GM23338 (cell line): Measurements from ENCODE around the gene PXK. TPM values are rescaled to one million over a fixed set of nuclear protein-coding genes. Genes with fewer than 3 reads are reported as not detected.

ENCODE experiments used
- ATAC-seq: fragments of 200-7000 bp; cut with Tn5 transposase; 3 replicates; pipeline ENCODE4 v1.9.1; 2020
- DNase-seq: peaks from one replicate; pipeline ENCODE4 v3.0.0-alpha.2; 2015; ENCODE audit warnings: low spot score
- H2AFZ ChIP-seq: fragments of 200-600 bp; sonication (generic); 2 replicates; pipeline ENCODE4 v1.8.0; 2016; ENCODE audit warnings: antibody characterized with exemption, mild to moderate bottlenecking, moderate library complexity
- H3F3A ChIP-seq: fragments of 200-600 bp; sonication (generic); replicated peaks from 2 replicates; pipeline ENCODE4 v1.8.0; 2017; ENCODE audit warnings: antibody characterized with exemption, mixed run types, low read depth
- H3K27ac ChIP-seq: fragments of 200-600 bp; sonication (generic); 2 replicates; pipeline ENCODE4 v1.6.1; 2016; ENCODE audit warnings: low read depth
- H3K27me3 ChIP-seq: fragments of 200-600 bp; sonication (generic); 2 replicates; pipeline ENCODE4 v1.8.0; 2016; ENCODE audit warnings: mild to moderate bottlenecking, mixed run types, moderate library complexity; ENCODE audit not compliant: insufficient read depth
- H3K36me3 ChIP-seq: fragments of 200-600 bp; sonication (generic); 2 replicates; pipeline ENCODE4 v1.8.0; 2016; ENCODE audit warnings: mild to moderate bottlenecking; ENCODE audit not compliant: insufficient read depth
- H3K4me1 ChIP-seq: fragments of 200-600 bp; sonication (generic); 2 replicates; pipeline ENCODE4 v1.8.0; 2016; ENCODE audit warnings: mild to moderate bottlenecking, moderate library complexity; ENCODE audit not compliant: insufficient read depth
- H3K4me2 ChIP-seq: fragments of 200-600 bp; sonication (generic); 2 replicates; pipeline ENCODE4 v1.7.1; 2017; ENCODE audit warnings: mixed run types
- H3K4me3 ChIP-seq: fragments of 200-600 bp; sonication (generic); 2 replicates; pipeline ENCODE4 v1.6.1; 2016; ENCODE audit warnings: mixed run types
- H3K79me2 ChIP-seq: fragments of 200-600 bp; sonication (generic); replicated peaks from 2 replicates; pipeline ENCODE4 v1.8.0; 2017; ENCODE audit warnings: mild to moderate bottlenecking; ENCODE audit not compliant: insufficient read depth
- H3K9me2 ChIP-seq: fragments of 200-600 bp; sonication (generic); 2 replicates; pipeline ENCODE4 v1.8.0; 2017; ENCODE audit not compliant: insufficient read depth
- H4K20me1 ChIP-seq: fragments of 200-600 bp; sonication (generic); replicated peaks from 2 replicates; pipeline ENCODE4 v1.8.0; 2017; ENCODE audit warnings: mild to moderate bottlenecking; ENCODE audit not compliant: insufficient read depth
- H3K27ac Mint-ChIP-seq: 2 replicates; pipeline ENCODE4 v1.8.0; 2020; ENCODE audit warnings: inconsistent platforms, mild to moderate bottlenecking, moderate library complexity, mixed read lengths
- H3K27me3 Mint-ChIP-seq: 3 replicates; pipeline ENCODE4 v1.8.0; 2022; ENCODE audit warnings: low read depth, mild to moderate bottlenecking, moderate library complexity, mixed read lengths, inconsistent platforms; ENCODE audit not compliant: insufficient read depth, poor library complexity
- H3K36me3 Mint-ChIP-seq: 3 replicates; pipeline ENCODE4 v1.8.0; 2021; ENCODE audit warnings: low read depth, mild to moderate bottlenecking, inconsistent platforms, moderate library complexity, mixed read lengths
- H3K4me1 Mint-ChIP-seq: 3 replicates; pipeline ENCODE4 v1.8.0; 2020; ENCODE audit warnings: mild to moderate bottlenecking, inconsistent platforms, mixed read lengths
- H3K4me3 Mint-ChIP-seq: 3 replicates; pipeline ENCODE4 v1.8.0; 2021; ENCODE audit warnings: moderate library complexity, mild to moderate bottlenecking, inconsistent platforms, mixed read lengths
- H3K9me3 Mint-ChIP-seq: 3 replicates; pipeline ENCODE4 v1.8.0; 2020; ENCODE audit warnings: moderate library complexity, mild to moderate bottlenecking, inconsistent platforms, mixed read lengths
- CREB1 ChIP-seq: fragments of 250-450 bp; sonication (Bioruptor Pico); IDR thresholded peaks from 2 replicates; pipeline ENCODE4 v1.5.0; 2020; ENCODE audit warnings: low read depth, mild to moderate bottlenecking, moderate library complexity
- CTCF ChIP-seq, 2 experiments: fragments of 200-600 bp in 1 of 2; sonication (generic) in 1 of 2; conservative IDR thresholded peaks; 2 replicates each; pipeline versions ENCODE4 v1.5.1 to v1.6.1; 2016 to 2017; ENCODE audit warnings: antibody characterized with exemption in 2 of 2, low read depth in 2 of 2, mild to moderate bottlenecking in 2 of 2, moderate library complexity in 1 of 2
- EZH2phosphoT487 ChIP-seq: fragments of 200-600 bp; sonication (generic); IDR thresholded peaks from one replicate; pipeline ENCODE4 v1.8.1; 2018; ENCODE audit warnings: antibody characterized with exemption; ENCODE audit not compliant: unreplicated experiment
- JUNB ChIP-seq: IDR thresholded peaks from one replicate; pipeline ENCODE4 v1.6.1; 2016; ENCODE audit warnings: antibody characterized with exemption; ENCODE audit not compliant: unreplicated experiment
- NANOG ChIP-seq: IDR thresholded peaks from 2 replicates; pipeline ENCODE4 v1.6.1; 2016; ENCODE audit warnings: antibody characterized with exemption, borderline replicate concordance
- POLR2AphosphoS5 ChIP-seq: IDR thresholded peaks from 2 replicates; pipeline ENCODE4 v1.6.1; 2016; ENCODE audit warnings: antibody characterized with exemption, low read depth
- STAT1 ChIP-seq: IDR thresholded peaks from one replicate; pipeline ENCODE4 v1.6.1; 2016; ENCODE audit warnings: antibody characterized with exemption; ENCODE audit not compliant: unreplicated experiment
- ZNF114 ChIP-seq: fragments of 250-450 bp; sonication (Bioruptor Pico); IDR thresholded peaks from 2 replicates; pipeline ENCODE4 v1.5.0; 2020; ENCODE audit warnings: mild to moderate bottlenecking, moderate library complexity
- ZNF331 ChIP-seq: fragments of 250-450 bp; sonication (Bioruptor Pico); IDR thresholded peaks from 2 replicates; pipeline ENCODE4 v1.5.0; 2020; ENCODE audit warnings: low read depth, mild to moderate bottlenecking, moderate library complexity
- polyA plus RNA-seq: library from polyadenylated mRNA; unstranded; fragments of >200 nt; fragmentation: Nextera tagmentation; extraction: Ambion mirVana; gene quantifications from 2 replicates; pipeline ENCODE4 v1.2.1, GENCODE V29; 2016
- total RNA-seq: library from RNA; depleted of rRNA; stranded (reverse); fragments of >200 nt; shearing (Covaris generic); gene quantifications from 2 replicates; pipeline ENCODE4 v1.2.3, GENCODE V29; 2014
- TF ChIP-seq, protein P1 (sequence below): fragments of 250-450 bp; sonication (Bioruptor Pico); IDR thresholded peaks from 2 replicates; pipeline ENCODE4 v1.5.0; 2020; ENCODE audit warnings: mild to moderate bottlenecking, moderate library complexity
- TF ChIP-seq, protein P2 (sequence below): IDR thresholded peaks from one replicate; pipeline ENCODE4 v1.6.1; 2018; ENCODE audit warnings: antibody characterized with exemption; ENCODE audit not compliant: unreplicated experiment
- TF ChIP-seq, protein P3 (sequence below): IDR thresholded peaks from 2 replicates; pipeline ENCODE4 v1.6.1; 2016; ENCODE audit warnings: antibody characterized with exemption

PXK gene
- total and polyA plus RNA-seq, 2 experiments from 2014 or later, result 6.4 to 6.5 TPM

DNA sequence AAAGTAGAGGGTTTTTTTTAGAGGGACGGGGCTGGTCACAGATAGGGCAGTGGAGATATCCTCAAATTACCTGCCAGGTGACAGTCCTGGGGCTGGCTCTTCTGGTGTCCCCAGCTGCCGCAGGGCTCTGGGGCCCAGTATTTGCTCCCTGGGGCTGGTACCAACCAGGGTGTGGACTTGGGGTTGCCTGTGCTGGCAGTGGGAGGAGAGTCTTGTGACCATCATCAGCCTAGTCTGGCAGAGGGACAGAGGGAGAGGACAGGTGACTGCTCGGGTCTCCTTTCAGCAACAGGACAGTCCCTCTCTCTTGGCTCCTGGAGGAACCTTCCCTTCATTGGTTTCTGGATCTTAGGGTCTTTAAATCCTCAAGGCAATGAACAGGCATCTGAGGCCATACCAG is 34.5 kb upstream of the PXK start:
- H4K20me1 ChIP-seq, result no peaks in the 10 kb centered on the region
- DNase-seq (no peak), ATAC-seq (no peak)
- Mint-ChIP-seq H3K4me1 (peaks cover 7% of the 10 kb centered on the region), H3K36me3 (no peaks in the 10 kb centered on the region), H3K27me3 (peaks cover 7% of the 10 kb centered on the region), H3K9me3 (no peaks in the 10 kb centered on the region), H3K4me3 (no peak overlapping the region), H3K27ac (no peak overlapping the region)
- no peaks in the 10 kb centered on the region for H3F3A ChIP-seq
- H3K27ac ChIP-seq, result no peak overlapping the region
- H3K79me2 ChIP-seq, result no peaks in the 10 kb centered on the region
- H3K4me1 ChIP-seq, result 0 out of 2 replicates have a peak, but pooled peaks cover 3% of the 10 kb centered on the region
- H3K4me3 ChIP-seq, result no peak overlapping the region
- no peak overlapping the region for H2AFZ ChIP-seq
- no peak overlapping the region for H3K4me2 ChIP-seq
- no peaks in the 10 kb centered on the region for H3K9me2 ChIP-seq
- no peaks in the 10 kb centered on the region for H3K36me3 ChIP-seq
- H3K27me3 ChIP-seq, result 0 out of 2 replicates have a peak, but pooled peaks cover 3% of the 10 kb centered on the region
- TF ChIP-seq ZNF331 (CRISPR knock-in tag) (no peak), STAT1 (no peak), EZH2phosphoT487 (no peak), CTCF (conservative IDR thresholded peaks at IDR 0.05; ENCODE audit: low read depth in 2 of 2) (no peak), JUNB (no peak), NANOG (no peak), POLR2AphosphoS5 (no peak), CREB1 (CRISPR knock-in tag) (no peak), ZNF114 (CRISPR knock-in tag) (no peak)
- TF ChIP-seq, protein P1, sequence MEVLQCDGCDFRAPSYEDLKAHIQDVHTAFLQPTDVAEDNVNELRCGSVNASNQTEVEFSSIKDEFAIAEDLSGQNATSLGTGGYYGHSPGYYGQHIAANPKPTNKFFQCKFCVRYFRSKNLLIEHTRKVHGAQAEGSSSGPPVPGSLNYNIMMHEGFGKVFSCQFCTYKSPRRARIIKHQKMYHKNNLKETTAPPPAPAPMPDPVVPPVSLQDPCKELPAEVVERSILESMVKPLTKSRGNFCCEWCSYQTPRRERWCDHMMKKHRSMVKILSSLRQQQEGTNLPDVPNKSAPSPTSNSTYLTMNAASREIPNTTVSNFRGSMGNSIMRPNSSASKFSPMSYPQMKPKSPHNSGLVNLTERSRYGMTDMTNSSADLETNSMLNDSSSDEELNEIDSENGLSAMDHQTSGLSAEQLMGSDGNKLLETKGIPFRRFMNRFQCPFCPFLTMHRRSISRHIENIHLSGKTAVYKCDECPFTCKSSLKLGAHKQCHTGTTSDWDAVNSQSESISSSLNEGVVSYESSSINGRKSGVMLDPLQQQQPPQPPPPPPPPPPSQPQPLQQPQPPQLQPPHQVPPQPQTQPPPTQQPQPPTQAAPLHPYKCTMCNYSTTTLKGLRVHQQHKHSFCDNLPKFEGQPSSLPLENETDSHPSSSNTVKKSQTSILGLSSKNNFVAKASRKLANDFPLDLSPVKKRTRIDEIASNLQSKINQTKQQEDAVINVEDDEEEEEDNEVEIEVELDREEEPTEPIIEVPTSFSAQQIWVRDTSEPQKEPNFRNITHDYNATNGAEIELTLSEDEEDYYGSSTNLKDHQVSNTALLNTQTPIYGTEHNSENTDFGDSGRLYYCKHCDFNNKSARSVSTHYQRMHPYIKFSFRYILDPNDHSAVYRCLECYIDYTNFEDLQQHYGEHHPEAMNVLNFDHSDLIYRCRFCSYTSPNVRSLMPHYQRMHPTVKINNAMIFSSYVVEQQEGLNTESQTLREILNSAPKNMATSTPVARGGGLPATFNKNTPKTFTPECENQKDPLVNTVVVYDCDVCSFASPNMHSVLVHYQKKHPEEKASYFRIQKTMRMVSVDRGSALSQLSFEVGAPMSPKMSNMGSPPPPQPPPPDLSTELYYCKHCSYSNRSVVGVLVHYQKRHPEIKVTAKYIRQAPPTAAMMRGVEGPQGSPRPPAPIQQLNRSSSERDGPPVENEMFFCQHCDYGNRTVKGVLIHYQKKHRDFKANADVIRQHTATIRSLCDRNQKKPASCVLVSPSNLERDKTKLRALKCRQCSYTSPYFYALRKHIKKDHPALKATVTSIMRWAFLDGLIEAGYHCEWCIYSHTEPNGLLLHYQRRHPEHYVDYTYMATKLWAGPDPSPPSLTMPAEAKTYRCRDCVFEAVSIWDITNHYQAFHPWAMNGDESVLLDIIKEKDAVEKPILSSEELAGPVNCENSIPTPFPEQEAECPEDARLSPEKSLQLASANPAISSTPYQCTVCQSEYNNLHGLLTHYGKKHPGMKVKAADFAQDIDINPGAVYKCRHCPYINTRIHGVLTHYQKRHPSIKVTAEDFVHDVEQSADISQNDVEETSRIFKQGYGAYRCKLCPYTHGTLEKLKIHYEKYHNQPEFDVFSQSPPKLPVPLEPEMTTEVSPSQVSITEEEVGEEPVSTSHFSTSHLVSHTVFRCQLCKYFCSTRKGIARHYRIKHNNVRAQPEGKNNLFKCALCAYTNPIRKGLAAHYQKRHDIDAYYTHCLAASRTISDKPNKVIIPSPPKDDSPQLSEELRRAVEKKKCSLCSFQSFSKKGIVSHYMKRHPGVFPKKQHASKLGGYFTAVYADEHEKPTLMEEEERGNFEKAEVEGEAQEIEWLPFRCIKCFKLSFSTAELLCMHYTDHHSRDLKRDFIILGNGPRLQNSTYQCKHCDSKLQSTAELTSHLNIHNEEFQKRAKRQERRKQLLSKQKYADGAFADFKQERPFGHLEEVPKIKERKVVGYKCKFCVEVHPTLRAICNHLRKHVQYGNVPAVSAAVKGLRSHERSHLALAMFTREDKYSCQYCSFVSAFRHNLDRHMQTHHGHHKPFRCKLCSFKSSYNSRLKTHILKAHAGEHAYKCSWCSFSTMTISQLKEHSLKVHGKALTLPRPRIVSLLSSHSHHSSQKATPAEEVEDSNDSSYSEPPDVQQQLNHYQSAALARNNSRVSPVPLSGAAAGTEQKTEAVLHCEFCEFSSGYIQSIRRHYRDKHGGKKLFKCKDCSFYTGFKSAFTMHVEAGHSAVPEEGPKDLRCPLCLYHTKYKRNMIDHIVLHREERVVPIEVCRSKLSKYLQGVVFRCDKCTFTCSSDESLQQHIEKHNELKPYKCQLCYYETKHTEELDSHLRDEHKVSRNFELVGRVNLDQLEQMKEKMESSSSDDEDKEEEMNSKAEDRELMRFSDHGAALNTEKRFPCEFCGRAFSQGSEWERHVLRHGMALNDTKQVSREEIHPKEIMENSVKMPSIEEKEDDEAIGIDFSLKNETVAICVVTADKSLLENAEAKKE (CRISPR knock-in tag), result no peak
- TF ChIP-seq, protein P2, sequence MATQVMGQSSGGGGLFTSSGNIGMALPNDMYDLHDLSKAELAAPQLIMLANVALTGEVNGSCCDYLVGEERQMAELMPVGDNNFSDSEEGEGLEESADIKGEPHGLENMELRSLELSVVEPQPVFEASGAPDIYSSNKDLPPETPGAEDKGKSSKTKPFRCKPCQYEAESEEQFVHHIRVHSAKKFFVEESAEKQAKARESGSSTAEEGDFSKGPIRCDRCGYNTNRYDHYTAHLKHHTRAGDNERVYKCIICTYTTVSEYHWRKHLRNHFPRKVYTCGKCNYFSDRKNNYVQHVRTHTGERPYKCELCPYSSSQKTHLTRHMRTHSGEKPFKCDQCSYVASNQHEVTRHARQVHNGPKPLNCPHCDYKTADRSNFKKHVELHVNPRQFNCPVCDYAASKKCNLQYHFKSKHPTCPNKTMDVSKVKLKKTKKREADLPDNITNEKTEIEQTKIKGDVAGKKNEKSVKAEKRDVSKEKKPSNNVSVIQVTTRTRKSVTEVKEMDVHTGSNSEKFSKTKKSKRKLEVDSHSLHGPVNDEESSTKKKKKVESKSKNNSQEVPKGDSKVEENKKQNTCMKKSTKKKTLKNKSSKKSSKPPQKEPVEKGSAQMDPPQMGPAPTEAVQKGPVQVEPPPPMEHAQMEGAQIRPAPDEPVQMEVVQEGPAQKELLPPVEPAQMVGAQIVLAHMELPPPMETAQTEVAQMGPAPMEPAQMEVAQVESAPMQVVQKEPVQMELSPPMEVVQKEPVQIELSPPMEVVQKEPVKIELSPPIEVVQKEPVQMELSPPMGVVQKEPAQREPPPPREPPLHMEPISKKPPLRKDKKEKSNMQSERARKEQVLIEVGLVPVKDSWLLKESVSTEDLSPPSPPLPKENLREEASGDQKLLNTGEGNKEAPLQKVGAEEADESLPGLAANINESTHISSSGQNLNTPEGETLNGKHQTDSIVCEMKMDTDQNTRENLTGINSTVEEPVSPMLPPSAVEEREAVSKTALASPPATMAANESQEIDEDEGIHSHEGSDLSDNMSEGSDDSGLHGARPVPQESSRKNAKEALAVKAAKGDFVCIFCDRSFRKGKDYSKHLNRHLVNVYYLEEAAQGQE, result no peak
- TF ChIP-seq, protein P3, sequence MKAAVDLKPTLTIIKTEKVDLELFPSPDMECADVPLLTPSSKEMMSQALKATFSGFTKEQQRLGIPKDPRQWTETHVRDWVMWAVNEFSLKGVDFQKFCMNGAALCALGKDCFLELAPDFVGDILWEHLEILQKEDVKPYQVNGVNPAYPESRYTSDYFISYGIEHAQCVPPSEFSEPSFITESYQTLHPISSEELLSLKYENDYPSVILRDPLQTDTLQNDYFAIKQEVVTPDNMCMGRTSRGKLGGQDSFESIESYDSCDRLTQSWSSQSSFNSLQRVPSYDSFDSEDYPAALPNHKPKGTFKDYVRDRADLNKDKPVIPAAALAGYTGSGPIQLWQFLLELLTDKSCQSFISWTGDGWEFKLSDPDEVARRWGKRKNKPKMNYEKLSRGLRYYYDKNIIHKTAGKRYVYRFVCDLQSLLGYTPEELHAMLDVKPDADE, result no peak
